AG04450 (cell line): ENCODE data around the gene OR1J2. TPM values are rescaled to one million over a fixed set of nuclear protein-coding genes. Genes with fewer than 3 reads are reported as not detected.

Experiments
- CTCF ChIA-PET: fragments of 300-600, 350-600 bp; formaldehyde crosslinking; extraction: SDS; loops from one replicate; lab custom pipeline; 2022; ENCODE audit warnings: antibody characterized with exemption, inconsistent platforms; lab: Charles Lee
- POLR2A ChIA-PET: fragments of 350-600 bp; formaldehyde crosslinking; extraction: SDS; loops from one replicate; lab custom pipeline; 2021; ENCODE audit warnings: antibody characterized with exemption, inconsistent platforms; lab: Yijun Ruan, JAX
- DNase-seq: peaks from one replicate; pipeline ENCODE4 v3.0.0-alpha.2; 2011; ENCODE audit warnings: low read depth, low spot score
- H3K27ac ChIP-seq: one replicate; pipeline ENCODE4 v1.5.1; 2012; ENCODE audit warnings: low read depth, low read length, control low read depth
- H3K27me3 ChIP-seq: one replicate; pipeline ENCODE4 v1.6.0; 2012; ENCODE audit warnings: low read length; ENCODE audit not compliant: control insufficient read depth, insufficient read depth
- H3K4me3 ChIP-seq: 2 replicates; pipeline ENCODE4 v1.5.1; 2011; ENCODE audit warnings: mild to moderate bottlenecking, low read depth, low read length, control low read depth
- H3K9me3 ChIP-seq: 2 replicates; pipeline ENCODE4 v1.5.1; 2012; ENCODE audit warnings: low read length; ENCODE audit not compliant: control insufficient read depth, insufficient read depth
- polyA plus RNA-seq: library from polyadenylated mRNA; depleted of rRNA; stranded (reverse); fragments of >200 nt; gene quantifications from 2 replicates; pipeline ENCODE4 v1.2.3, GENCODE V29; 2011; rRNA removed
- TF ChIP-seq, protein P1 (sequence below): IDR thresholded peaks from 2 replicates; pipeline ENCODE4 v1.5.1; 2011; ENCODE audit warnings: low read depth, low read length, control low read depth, inconsistent platforms

Gene OR1J2
- polyA plus RNA-seq, 1 experiment: not detected

GRCh38 chr9:122538757-122539156 lies 28.2 kb downstream of the OR1J2 start:
- Histone ChIP-seq H3K4me3 (no peak overlapping the region), H3K27me3 (no peaks in the 10 kb centered on the region), H3K9me3 (no peaks in the 10 kb centered on the region), H3K27ac (no peak overlapping the region)
- ChIA-PET POLR2A (no interaction called here), CTCF (no interaction called here)
- TF ChIP-seq, protein P1, sequence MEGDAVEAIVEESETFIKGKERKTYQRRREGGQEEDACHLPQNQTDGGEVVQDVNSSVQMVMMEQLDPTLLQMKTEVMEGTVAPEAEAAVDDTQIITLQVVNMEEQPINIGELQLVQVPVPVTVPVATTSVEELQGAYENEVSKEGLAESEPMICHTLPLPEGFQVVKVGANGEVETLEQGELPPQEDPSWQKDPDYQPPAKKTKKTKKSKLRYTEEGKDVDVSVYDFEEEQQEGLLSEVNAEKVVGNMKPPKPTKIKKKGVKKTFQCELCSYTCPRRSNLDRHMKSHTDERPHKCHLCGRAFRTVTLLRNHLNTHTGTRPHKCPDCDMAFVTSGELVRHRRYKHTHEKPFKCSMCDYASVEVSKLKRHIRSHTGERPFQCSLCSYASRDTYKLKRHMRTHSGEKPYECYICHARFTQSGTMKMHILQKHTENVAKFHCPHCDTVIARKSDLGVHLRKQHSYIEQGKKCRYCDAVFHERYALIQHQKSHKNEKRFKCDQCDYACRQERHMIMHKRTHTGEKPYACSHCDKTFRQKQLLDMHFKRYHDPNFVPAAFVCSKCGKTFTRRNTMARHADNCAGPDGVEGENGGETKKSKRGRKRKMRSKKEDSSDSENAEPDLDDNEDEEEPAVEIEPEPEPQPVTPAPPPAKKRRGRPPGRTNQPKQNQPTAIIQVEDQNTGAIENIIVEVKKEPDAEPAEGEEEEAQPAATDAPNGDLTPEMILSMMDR: no peak
- no peak for DNase-seq

GRCh38 chr9:122546196-122546595 lies 35.6 kb downstream of the OR1J2 start:
- Histone ChIP-seq H3K4me3 (no peak overlapping the region), H3K27me3 (no peaks in the 10 kb centered on the region), H3K27ac (no peak overlapping the region), H3K9me3 (no peaks in the 10 kb centered on the region)
- DNase-seq: no peak
- TF ChIP-seq, protein P1: no peak
- ChIA-PET CTCF (no interaction called here), POLR2A (no interaction called here)

GRCh38 chr9:122551371-122551770 lies 40.8 kb downstream of the OR1J2 start:
- H3K27me3 ChIP-seq: peaks cover 5% of the 10 kb centered on the region
- H3K27ac ChIP-seq: no peak overlapping the region
- no peaks in the 10 kb centered on the region for H3K9me3 ChIP-seq
- CTCF ChIA-PET: no interaction called here
- H3K4me3 ChIP-seq: no peak overlapping the region
- TF ChIP-seq, protein P1: no peak
- DNase-seq: no peak
- POLR2A ChIA-PET: no interaction called here

GRCh38 chr9:122552812-122553211 lies 42.2 kb downstream of the OR1J2 start, which contains the start of gene OR1N2:
TSS of gene OR1N2 (plus strand) at chr9:122553112. CDS start at chr9:122553212, 100 bp downstream.
- H3K9me3 ChIP-seq: no peaks in the 10 kb centered on the region
- ChIA-PET POLR2A (no interaction called here), CTCF (interaction anchor here (1.2 kb wide), 1 partner anchor 54 kb away, joined by 3 read pairs; no protein-coding TSS in a partner anchor)
- TF ChIP-seq, protein P1: no peak
- H3K27me3 ChIP-seq: peaks cover 5% of the 10 kb centered on the region
- DNase-seq: no peak
- H3K4me3 ChIP-seq: no peak within 1 kb of the TSS
- H3K27ac ChIP-seq: no peak within 1 kb of the TSS

Other genes with a start within 250 kb of the OR1J2 start
- gene RBM18, start 246.0 kb upstream of the OR1J2 start, polyA plus RNA-seq: 27.5 and 38.6 TPM in 2 replicates
- gene MRRF, start 245.9 kb upstream of the OR1J2 start, polyA plus RNA-seq: 42.9 and 50.1 TPM in 2 replicates
- 78.3 and 83.1 TPM in 2 replicates for gene PTGS1, start 139.8 kb upstream of the OR1J2 start, polyA plus RNA-seq
- not detected in 2 replicates for gene OR1J1, start 32.9 kb upstream of the OR1J2 start, polyA plus RNA-seq
- gene OR1J4, start 8.3 kb downstream of the OR1J2 start, polyA plus RNA-seq: 0.10 and 0.11 TPM in 2 replicates
- gene OR1N1, start 16.5 kb downstream of the OR1J2 start, polyA plus RNA-seq: not detected in 2 replicates
- not detected in 2 replicates for gene OR1N2, start 42.3 kb downstream of the OR1J2 start, polyA plus RNA-seq
- gene OR1L8, start 72.6 kb downstream of the OR1J2 start, polyA plus RNA-seq: 0.09 TPM in 1 of 2 replicates, not detected in the other
- gene OR1Q1, start 103.9 kb downstream of the OR1J2 start, polyA plus RNA-seq: 0.14 and 0.31 TPM in 2 replicates
- not detected in 2 replicates for gene OR1B1, start 146.8 kb downstream of the OR1J2 start, polyA plus RNA-seq
- gene OR1L1, start 150.9 kb downstream of the OR1J2 start, polyA plus RNA-seq: not detected in 2 replicates
- gene OR1L3, start 164.3 kb downstream of the OR1J2 start, polyA plus RNA-seq: not detected in 2 replicates
- gene OR1L4, start 213.2 kb downstream of the OR1J2 start, polyA plus RNA-seq: not detected in 2 replicates
- gene OR1L6, start 231.5 kb downstream of the OR1J2 start, polyA plus RNA-seq: not detected in 2 replicates